Activated CD8-positive, alpha-beta T cell treated with anti-CD3 and anti-CD28 coated beads for 36 hours (primary cell): ENCODE measurements around the gene PFKFB3. TPM values are rescaled to one million over a fixed set of nuclear protein-coding genes. Genes with fewer than 3 reads are reported as not detected.

ENCODE experiments used
- ATAC-seq: fragments of 200-7000 bp; cut with Tn5 transposase; one replicate; pipeline ENCODE4 v1.10.0; 2021; ENCODE audit warnings: mild to moderate bottlenecking, moderate library complexity
- CTCF ChIA-PET: fragments of 350-600 bp; sonication (Branson Sonifier 250); formaldehyde crosslinking; loops from one replicate; lab custom pipeline; 2021; ENCODE audit warnings: antibody characterized with exemption; lab: Charles Lee
- POLR2A ChIA-PET: fragments of 350-600 bp; sonication (Branson Sonifier 250); formaldehyde crosslinking; loops from one replicate; lab custom pipeline; 2021; ENCODE audit warnings: antibody characterized with exemption; lab: Charles Lee
- DNase-seq: peaks from one replicate; pipeline ENCODE4 v3.0.0-alpha.2; 2020
- H3K27ac Mint-ChIP-seq: one replicate; pipeline ENCODE4 v1.8.0; 2021; ENCODE audit warnings: mild to moderate bottlenecking, mixed read lengths
- H3K27me3 Mint-ChIP-seq: one replicate; pipeline ENCODE4 v1.8.0; 2021; ENCODE audit warnings: mixed read lengths
- H3K36me3 Mint-ChIP-seq: one replicate; pipeline ENCODE4 v1.8.0; 2021; ENCODE audit warnings: low read depth, mixed read lengths
- H3K4me1 Mint-ChIP-seq: one replicate; pipeline ENCODE4 v1.8.0; 2021; ENCODE audit warnings: low read depth, mixed read lengths
- H3K4me3 Mint-ChIP-seq: one replicate; pipeline ENCODE4 v1.8.0; 2021; ENCODE audit warnings: mild to moderate bottlenecking, moderate library complexity, mixed read lengths
- H3K9me3 Mint-ChIP-seq: one replicate; pipeline ENCODE4 v1.8.0; 2021; ENCODE audit warnings: mixed read lengths
- CTCF ChIP-seq: fragments of 200-600 bp; IDR thresholded peaks from one replicate; pipeline ENCODE4 v1.8.0; 2022; ENCODE audit warnings: antibody characterized with exemption, mild to moderate bottlenecking
- intact Hi-C: fragments of 100-400 bp; cut with micrococcal nuclease; formaldehyde crosslinking; loops from one replicate; pipeline ENCODE4 v1.10.0; 2022
- total RNA-seq, 2 experiments: library from RNA; stranded (reverse); gene quantifications; one replicate each; pipeline ENCODE4 v1.2.3, GENCODE V29; 2021

Gene PFKFB3
- total RNA-seq, 2 experiments from 2014 or later: 107 to 117 TPM

GRCh38 chr10:6271663-6272062, 68.9 kb downstream of the PFKFB3 start:
- TF ChIP-seq CTCF: no peak
- peaks cover 65% of the 10 kb centered on the region for H3K4me1 Mint-ChIP-seq
- DNase-seq (peak; percentile 72), ATAC-seq (no peak)
- no peak overlapping the region for H3K4me3 Mint-ChIP-seq
- peak overlapping the region; percentile 97 for H3K27ac Mint-ChIP-seq
- ChIA-PET CTCF (interaction anchor here (0.8 to 3.2 kb wide), 3 partner anchors 69 to 113 kb away, joined by 3 to 12 read pairs (median 3); partner anchors contain the start of gene PFKFB3), POLR2A (interaction anchor here (0.6 to 3.3 kb wide), 2 partner anchors 77 to 114 kb away, joined by 3 to 22 read pairs; no protein-coding TSS in a partner anchor)
- intact Hi-C loops: loop anchor here (10.0 kb wide), 2 partner anchors 67 to 113 kb away; partner anchors contain the start of gene PFKFB3
- peaks cover 6% of the 10 kb centered on the region for H3K9me3 Mint-ChIP-seq
- peaks cover 18% of the 10 kb centered on the region for H3K36me3 Mint-ChIP-seq
- no peaks in the 10 kb centered on the region for H3K27me3 Mint-ChIP-seq

GRCh38 chr10:6272126-6272525, 69.4 kb downstream of the PFKFB3 start:
- no peak for DNase-seq
- Mint-ChIP-seq H3K4me3 (no peak overlapping the region), H3K27me3 (no peaks in the 10 kb centered on the region), H3K27ac (peak overlapping the region; percentile 97), H3K4me1 (peaks cover 65% of the 10 kb centered on the region), H3K9me3 (peaks cover 6% of the 10 kb centered on the region), H3K36me3 (peaks cover 18% of the 10 kb centered on the region)
- intact Hi-C loops: loop anchor here (10.0 kb wide), 2 partner anchors 67 to 113 kb away; partner anchors contain the start of gene PFKFB3
- ChIA-PET POLR2A (interaction anchor here (3.3 kb wide), 1 partner anchor 76 kb away, joined by 22 read pairs; no protein-coding TSS in a partner anchor), CTCF (interaction anchor here (1.5 to 3.2 kb wide), 2 partner anchors 76 to 113 kb away, joined by 3 to 12 read pairs; no protein-coding TSS in a partner anchor)
- ATAC-seq: no peak
- TF ChIP-seq CTCF: no peak

GRCh38 chr10:6273351-6273750, 70.6 kb downstream of the PFKFB3 start:
- ATAC-seq (no peak), DNase-seq (no peak)
- ChIA-PET POLR2A (interaction anchor here (0.5 to 1.2 kb wide), 3 partner anchors 21 to 75 kb away, joined by 3 to 5 read pairs (median 3); no protein-coding TSS in a partner anchor), CTCF (interaction anchor here (1.2 to 2.8 kb wide), 2 partner anchors 22 to 128 kb away, joined by 3 to 13 read pairs; no protein-coding TSS in a partner anchor)
- no peak for TF ChIP-seq CTCF
- Mint-ChIP-seq H3K27ac (peak overlapping the region; percentile 96), H3K36me3 (peaks cover 21% of the 10 kb centered on the region), H3K9me3 (peaks cover 9% of the 10 kb centered on the region), H3K27me3 (no peaks in the 10 kb centered on the region), H3K4me3 (no peak overlapping the region), H3K4me1 (peaks cover 60% of the 10 kb centered on the region)
- intact Hi-C loops: loop anchor here (10.0 kb wide), 2 partner anchors 69 to 111 kb away; partner anchors contain the start of gene PFKFB3

- Mint-ChIP-seq H3K36me3 (peaks cover 20% of the 10 kb centered on the region), H3K4me3 (no peak overlapping the region), H3K4me1 (peaks cover 58% of the 10 kb centered on the region), H3K27me3 (no peaks in the 10 kb centered on the region), H3K9me3 (peaks cover 9% of the 10 kb centered on the region), H3K27ac (peak overlapping the region; percentile 96)
- CTCF ChIA-PET: interaction anchor here (2.8 kb wide), 1 partner anchor 127 kb away, joined by 13 read pairs; no protein-coding TSS in a partner anchor
- POLR2A ChIA-PET: no interaction called here
- intact Hi-C loops: loop anchor here (10.0 kb wide), 2 partner anchors 69 to 111 kb away; partner anchors contain the start of gene PFKFB3
- DNase-seq (no peak), ATAC-seq (no peak)
- no peak for TF ChIP-seq CTCF
Measured at GRCh38 chr10:6274040-6274439, 71.3 kb downstream of the PFKFB3 start.

GRCh38 chr10:6274484-6274883, 71.8 kb downstream of the PFKFB3 start:
- DNase-seq (no peak), ATAC-seq (no peak)
- H3K36me3 Mint-ChIP-seq: peaks cover 17% of the 10 kb centered on the region
- H3K27ac Mint-ChIP-seq: peak overlapping the region; percentile 96
- no peak for TF ChIP-seq CTCF
- CTCF ChIA-PET: interaction anchor here (1.4 to 2.8 kb wide), 3 partner anchors 26 to 127 kb away, joined by 4 to 13 read pairs (median 5); partner anchors contain the start of gene PFKFB3
- H3K9me3 Mint-ChIP-seq: peaks cover 7% of the 10 kb centered on the region
- H3K4me1 Mint-ChIP-seq: peaks cover 54% of the 10 kb centered on the region
- H3K27me3 Mint-ChIP-seq: no peaks in the 10 kb centered on the region
- peak overlapping the region; percentile 72 for H3K4me3 Mint-ChIP-seq
- POLR2A ChIA-PET: interaction anchor here (1.4 kb wide), 2 partner anchors 16 to 74 kb away, joined by 4 to 6 read pairs; no protein-coding TSS in a partner anchor
- intact Hi-C loops: loop anchor here (10.0 kb wide), 2 partner anchors 70 to 110 kb away; partner anchors contain the start of gene PFKFB3
